ENCODE measurements around the gene PRR35.
A peak's percentile ranks its signal among the peaks of the same experiment; 100 is the strongest.
"Not testable (repeated sequence)": the region's sequence is repeated elsewhere in the genome, so short reads cannot be mapped to it uniquely, and the experiment has no call there.

Gene PRR35

DNA sequence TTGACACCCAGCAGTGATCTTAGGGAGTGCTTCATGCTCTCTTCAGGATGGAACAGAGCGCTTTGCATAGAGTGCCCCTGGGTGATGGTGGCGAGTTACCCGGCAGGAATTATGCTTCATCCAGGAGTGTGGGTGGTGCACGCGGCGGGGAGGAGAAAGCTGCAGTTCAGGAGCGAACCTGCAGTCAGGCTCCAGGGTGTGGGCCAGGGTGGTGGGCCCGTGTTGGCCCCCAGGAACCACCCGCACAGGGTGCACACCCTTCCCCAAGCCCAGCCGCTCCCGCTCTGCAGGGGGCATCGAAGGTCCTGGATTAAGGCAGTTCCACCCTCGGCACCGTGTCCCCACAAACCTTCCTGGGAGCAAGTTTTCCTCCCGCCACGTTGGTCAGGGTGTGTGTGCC lies 33.6 kb downstream of the PRR35 start:
- no peak for DNase-seq (ENCODE audit: low spot score)

DNA sequence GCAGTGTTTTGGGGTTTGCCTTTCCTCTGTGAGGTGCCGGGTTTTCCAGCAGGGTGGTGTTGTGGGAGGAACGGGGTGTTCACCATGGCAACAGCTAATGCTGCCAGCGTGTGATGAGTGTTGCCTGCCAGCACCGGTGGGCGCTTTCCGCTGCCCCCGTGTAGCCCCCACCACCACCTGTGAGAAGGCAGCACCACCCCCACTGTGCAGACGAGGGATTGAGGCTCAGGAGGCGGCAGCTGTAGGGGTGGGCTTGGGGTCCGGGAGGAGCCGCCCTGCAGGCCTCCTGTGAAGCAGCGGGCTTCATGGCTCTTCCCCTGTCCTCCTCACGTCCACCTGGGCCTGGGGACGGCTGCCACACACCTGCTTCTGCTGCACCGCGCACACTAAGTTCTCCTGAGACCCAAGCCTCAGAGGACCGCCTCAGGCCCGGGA lies 34.9 kb downstream of the PRR35 start:
- DNase-seq (ENCODE audit: low spot score), result no peak

DNA sequence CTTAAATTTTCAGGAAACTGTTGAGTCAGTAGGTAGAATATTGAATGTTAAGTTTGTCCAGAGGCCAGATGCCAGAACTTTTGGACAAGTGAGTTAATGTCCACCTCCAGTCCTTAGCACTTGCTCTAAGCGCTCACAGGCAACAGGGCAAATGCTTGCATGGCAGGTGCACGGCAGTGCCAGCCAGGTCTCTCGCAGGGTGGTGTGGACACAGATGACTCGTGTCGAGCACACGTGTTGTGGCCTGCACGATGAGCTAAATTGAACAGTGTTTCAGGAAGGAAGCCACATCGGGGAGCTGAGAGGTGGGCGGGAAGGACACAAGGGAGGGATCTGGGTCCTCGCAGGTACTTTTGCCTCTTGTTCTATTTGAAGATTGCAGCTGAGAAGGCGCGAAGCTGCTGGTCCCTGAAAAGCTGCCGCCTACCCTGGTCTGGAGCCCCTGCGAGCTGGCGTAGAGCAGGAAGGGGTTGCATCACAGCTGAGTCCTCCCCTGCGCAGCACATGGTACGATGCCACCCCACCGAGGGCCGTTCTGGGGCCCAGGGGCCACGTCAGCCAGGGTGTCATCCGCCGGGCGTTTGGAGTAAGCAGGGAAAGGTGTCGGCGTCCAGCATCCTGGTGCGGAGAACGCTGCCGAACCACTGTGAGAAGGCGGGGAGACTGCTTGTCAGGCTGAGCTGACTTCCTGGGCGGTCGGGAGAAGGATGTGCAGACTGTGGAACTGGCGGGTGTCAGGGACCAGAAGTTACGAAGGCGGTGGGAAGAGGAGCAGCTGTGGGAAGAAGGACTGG lies 35.9 kb downstream of the PRR35 start:
- DNase-seq (ENCODE audit: low spot score), result no peak

DNA sequence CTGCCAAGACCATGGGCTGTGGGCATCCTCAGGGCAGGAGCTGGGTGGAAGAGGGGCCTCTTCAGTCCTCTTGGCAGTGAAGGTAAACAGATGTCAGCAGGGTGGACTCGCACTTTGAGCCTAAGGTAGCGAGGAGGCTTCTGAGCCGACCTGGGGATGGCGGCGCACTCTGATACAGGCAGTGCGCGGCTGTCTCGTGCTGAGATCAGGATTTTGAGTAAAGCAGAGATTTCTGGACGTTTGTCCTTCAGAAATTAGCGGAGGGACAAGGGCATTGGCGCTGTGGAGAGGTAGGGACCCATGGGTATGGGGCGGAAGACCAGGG lies 36.5 kb downstream of the PRR35 start:
- DNase-seq (ENCODE audit: low spot score), result no peak

DNA sequence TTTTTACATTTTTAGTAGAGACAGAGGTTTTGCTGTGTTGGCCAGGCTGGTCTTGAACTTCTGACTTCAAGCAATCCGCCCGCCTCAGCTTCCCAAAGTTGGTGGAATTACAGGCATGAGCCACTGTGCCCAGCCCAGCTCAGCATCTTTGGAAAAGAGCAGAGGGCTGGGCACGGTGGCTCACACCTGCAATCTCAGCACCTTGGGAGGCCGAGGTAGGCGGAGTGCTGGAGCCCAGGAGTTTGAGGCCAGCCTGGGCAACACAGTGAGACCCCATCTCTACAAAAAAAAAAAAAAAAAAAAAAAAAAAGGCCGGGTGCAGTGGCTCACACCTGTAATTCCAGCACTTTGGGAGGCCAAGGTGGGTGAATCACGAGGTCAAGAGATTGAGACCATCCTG lies 37.5 kb downstream of the PRR35 start:
- DNase-seq (ENCODE audit: low spot score), result not testable (repeated sequence)

DNA sequence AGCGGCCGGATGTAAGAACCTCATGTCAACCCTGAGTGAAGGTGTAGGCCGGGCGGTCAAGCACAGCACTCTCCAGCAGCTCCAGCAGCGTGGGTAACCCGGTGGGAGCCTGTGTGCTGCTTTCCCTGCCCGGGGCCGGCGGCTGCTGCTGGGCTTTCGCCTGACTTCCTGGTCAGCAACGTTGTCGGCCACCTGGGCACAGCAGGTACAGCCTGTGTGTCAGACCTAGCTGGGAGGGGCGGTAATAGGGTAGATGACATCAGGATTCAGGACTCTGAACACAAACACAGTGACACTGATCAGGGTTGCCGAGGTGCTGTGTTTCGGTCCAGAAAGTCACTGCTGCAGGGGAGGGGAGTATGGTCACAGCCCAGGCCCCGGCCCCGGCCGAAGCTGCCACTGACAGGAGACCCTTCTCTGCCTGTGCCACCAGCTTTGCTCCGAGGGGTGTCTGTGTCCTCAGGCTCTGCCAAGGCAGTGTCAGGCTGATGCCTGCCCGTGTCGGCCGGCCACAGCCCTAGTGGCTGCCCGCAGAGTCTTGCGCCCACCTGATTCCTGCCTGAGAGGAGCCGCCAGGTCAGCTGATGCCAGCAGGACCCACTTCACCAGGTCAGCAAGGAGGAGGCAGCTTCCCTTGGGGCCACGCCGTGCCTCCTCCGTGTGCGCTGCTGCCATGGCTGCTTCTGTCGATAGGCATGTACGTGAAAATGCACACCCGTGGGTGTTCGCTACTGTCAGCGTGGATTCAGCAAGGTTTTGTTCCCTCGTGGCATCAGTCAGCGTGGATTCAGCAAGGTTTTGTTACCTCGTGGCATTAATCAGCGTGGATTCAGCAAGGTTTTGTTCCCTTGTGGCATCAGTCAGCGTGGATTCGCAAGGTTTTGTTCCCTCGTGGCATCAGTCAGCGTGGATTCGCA lies 38.9 kb downstream of the PRR35 start:
- DNase-seq (ENCODE audit: low spot score), result no peak

DNA sequence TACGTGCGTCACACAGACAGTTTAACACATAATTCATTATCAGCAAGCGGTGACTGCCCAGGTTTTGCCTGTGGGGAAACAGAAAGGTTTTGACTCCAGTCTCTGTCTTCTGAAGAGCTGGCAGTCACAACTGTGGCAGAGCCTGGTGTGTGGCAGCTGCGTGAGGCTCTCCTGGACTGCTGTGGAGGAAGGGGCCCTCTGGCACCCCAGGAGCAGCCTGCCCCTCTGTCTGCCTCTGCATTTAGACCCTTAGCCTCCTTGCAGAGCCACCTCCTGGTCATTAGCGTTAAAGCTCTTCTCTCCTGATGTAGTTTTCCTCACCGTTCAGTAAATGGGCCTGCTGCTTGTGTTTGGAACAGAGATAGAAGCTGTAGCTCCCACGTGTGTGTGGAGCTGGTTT lies 40.6 kb downstream of the PRR35 start:
- no peak for DNase-seq (ENCODE audit: low spot score)

DNA sequence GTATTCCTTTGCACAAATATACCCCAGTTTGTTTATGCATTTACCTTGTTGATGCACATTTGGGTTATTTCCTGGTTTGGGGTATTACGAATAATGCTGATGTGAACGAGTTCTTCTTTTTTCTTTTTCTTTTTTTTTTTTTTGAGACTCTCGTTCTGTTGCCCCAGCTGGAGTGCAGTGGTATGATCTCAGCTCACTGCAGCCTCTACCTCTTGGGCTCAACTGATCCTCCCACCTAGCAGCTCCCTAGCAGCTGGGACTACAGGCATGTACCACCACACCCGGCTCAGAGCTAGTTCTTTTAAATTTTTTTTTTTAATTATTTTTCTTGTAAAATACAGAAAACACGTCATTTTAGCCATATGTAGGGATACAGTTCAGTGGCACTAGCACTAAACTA lies 43.7 kb downstream of the PRR35 start:
- no peak for DNase-seq (ENCODE audit: low spot score)

DNA sequence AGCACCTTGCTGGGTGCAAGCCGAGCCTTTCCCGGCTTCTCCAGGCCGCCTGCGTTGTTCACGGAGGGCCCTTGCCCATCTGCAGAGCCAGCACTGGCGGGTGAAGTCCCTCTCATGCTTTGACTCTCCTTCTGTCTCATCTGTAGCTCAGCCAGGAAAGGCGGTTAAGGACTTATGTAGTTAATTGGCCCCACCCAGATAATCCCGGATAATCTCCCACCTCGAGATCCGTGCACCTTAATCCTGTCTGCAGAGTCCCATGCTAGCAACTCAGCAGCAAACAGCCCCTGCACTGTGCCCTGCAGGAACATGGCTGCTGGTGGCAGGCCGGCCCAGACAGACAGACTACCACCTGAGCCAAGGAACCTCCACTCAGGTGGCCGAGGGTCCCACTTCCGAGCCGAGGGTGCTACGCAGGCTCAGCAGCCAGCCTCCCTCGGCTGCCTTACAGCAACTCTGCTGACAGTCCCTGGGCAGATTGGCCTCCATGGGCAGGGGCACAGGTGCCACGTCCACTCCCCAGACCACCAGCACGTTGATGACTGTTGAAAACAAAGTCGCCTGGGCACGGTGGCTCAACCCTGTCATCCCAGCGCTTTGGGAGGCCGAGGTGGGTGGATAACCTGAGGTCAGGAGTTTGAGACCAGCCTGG lies 46.6 kb downstream of the PRR35 start:
- DNase-seq (ENCODE audit: low spot score), result no peak

DNA sequence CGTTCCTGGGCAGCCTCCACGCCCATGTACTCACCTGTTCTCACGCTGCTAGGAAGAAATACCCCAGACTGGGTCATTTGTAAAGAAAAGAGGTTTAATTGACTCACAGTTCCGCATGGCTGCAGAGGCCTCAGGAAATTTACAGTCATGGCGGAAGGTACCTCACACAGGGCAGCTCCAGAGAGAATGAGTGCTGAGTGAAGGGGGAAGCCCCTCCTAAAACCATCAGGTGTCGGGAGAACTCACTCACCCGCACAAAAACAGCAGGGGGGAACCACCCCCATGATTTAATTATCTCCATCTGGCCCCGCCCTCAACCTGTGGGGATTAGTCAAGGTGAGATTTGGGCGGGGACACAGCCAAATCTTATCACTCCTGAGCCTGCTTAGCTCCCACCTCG lies 47.8 kb downstream of the PRR35 start:
- no peak for DNase-seq (ENCODE audit: low spot score)

DNA sequence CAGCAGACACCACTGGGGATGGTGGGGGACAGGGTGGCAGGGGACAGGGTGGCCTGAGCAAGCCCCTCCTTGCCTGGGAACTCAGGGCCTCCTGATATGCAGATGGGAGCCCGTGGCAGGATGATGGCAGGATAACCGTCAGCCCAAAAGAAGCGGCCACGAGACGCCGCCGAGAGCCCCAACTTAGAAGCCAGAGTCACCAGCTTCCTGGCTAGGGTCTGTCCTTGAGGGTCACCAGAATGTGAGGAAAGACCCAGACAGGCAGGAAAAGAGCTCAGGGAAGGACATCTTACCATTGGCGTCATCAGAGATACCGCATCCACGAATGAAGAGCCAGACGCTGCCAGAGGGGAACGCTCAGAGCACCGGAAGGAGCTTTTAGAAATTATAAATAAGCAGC lies 49.1 kb downstream of the PRR35 start:
- no peak for DNase-seq (ENCODE audit: low spot score)

DNA sequence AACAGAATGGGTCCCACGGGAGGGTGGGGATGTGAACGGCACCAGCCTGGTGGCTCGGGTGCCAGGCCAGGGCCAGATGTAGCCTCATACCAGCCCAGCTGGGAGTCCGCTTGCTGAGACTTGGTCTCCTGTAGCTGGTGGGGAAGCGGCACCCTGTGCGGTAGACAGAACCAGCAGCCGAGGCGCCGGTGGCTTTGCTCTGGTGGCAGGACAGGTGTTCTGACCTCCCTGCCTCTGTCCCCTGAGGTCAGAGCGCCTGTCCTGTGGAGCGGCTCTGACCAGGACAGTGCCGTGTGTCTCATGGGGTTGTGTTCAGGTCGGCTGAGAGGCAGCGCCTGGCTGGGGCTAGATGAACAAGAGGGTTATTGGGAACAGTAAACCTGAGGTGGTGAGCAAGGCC lies 49.8 kb downstream of the PRR35 start:
- no peak for DNase-seq (ENCODE audit: low spot score)

DNA sequence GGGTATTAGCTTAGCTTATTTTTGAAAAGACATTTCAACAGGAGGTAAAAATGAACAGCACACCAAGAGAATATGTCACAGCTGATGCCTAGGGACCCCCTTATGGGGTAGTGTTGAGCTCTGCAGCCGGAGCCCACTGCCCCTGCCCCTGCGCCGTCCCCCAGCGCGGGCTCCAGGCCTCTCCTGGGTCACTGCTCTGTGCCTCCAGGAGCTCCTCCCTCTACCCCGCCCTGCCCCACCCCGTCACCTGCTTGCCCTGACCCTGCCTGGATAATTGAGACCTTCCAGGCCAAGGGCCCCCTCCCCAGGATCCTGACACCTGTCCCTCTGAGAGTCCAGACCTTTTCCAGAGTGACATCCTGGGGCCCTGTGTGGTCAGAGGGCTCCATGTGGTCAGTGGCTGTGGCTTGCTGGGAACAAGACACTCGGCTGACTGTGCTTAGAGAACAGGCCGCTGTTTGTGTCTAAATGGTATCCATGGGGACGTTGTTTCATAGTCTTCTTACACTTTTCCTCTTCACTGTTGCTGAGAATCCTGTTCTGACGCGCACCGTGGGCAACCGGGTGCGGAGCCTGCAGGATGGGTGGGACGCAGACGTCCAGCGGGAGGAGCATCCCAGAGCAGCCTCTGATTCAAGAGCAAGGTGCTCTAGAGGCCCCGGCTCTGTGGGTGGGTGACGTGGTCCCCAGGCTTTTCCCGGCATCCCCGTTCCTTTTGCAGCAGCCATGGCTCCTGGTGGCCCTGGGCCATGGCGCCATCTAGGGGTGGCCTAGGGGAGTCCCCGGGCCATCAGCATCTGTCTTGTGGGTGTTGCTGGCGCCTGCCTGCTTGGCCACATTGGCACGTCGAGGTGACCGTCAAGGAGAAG lies 50.6 kb downstream of the PRR35 start:
- DNase-seq (ENCODE audit: low spot score), result peak; percentile 52

DNA sequence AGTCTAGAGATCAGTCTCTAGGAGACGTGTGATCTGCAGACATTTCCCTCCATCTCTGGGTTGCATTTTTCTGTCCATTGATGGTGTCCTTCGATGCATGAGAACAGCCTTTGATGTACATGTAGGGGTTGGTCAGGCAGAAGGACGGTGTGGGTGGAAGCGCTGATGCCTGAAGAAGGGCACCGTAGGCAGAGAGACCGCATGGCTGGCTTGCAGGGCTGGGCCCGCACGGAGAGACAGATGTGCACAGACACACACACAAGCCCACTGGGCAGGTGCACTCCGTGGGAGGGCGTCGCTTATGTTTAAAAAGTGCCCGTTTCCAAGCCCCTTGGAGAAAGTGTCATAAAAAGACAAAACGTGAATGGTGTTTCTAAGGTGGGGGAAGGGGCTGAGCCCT lies 54.9 kb downstream of the PRR35 start:
- no peak for DNase-seq (ENCODE audit: low spot score)
